GM12878 (cell line): Measurements from ENCODE around the gene MAPT. TPM values are rescaled to one million over a fixed set of nuclear protein-coding genes. Genes with fewer than 3 reads are reported as not detected.

ENCODE experiments used
- ATAC-seq: fragments of 200-7000 bp; cut with Tn5 transposase; 3 replicates; pipeline ENCODE4 v1.9.1; 2020; ENCODE audit warnings: mild to moderate bottlenecking, moderate library complexity
- BruUV-seq: library from RNA; stranded (reverse); fragments of 400-500 nt; replicated peaks from 2 replicates; lab custom pipeline; 2021; lab: Mats Ljungman, UMichigan
- CTCF ChIA-PET: fragments of 300-600 bp; sonication (Branson Sonifier 250); formaldehyde crosslinking; extraction: SDS; loops from one replicate; lab custom pipeline; 2021; ENCODE audit warnings: inconsistent platforms; lab: Yijun Ruan, JAX
- POLR2A ChIA-PET: fragments of 350-600 bp; formaldehyde crosslinking; extraction: SDS; loops from one replicate; lab custom pipeline; 2021; ENCODE audit warnings: inconsistent platforms; lab: Charles Lee
- RAD21 ChIA-PET: fragments of 300-600 bp; sonication (Branson Sonifier 250); formaldehyde crosslinking; loops from one replicate; lab custom pipeline; 2023; ENCODE audit warnings: antibody characterized with exemption; ENCODE audit not compliant: unreplicated experiment; lab: Charles Lee
- SMC1A ChIA-PET: fragments of 300-600 bp; sonication (Branson Sonifier 250); formaldehyde crosslinking; loops from one replicate; lab custom pipeline; 2023; ENCODE audit not compliant: unreplicated experiment, uncharacterized antibody; lab: Charles Lee
- DNase-seq: peaks from one replicate; pipeline ENCODE4 v3.0.0-alpha.2; 2011; ENCODE audit warnings: low read depth, low spot score
- FAIRE-seq: peaks from 3 replicates; lab custom pipeline; 2011; peaks lifted over from hg19 to GRCh38; lab: Jason Lieb, UNC
- H2AFZ ChIP-seq: 2 replicates; pipeline ENCODE4 v1.6.0; 2011; ENCODE audit warnings: low read depth, low read length, control low read depth; ENCODE audit not compliant: control insufficient read depth
- H3K27ac ChIP-seq: 2 replicates; pipeline ENCODE4 v1.5.1; 2011; ENCODE audit warnings: control low read depth; ENCODE audit not compliant: control insufficient read depth, insufficient read depth
- H3K27me3 ChIP-seq, 2 experiments: replicated peaks in 1 of 2; 2 replicates each; pipeline versions ENCODE4 v1.6.0 to v1.6.1; 2011; ENCODE audit warnings: low read length in 1 of 2; ENCODE audit not compliant: control insufficient read depth in 2 of 2, insufficient read depth in 2 of 2
- H3K36me3 ChIP-seq, 2 experiments: 2 replicates each; pipeline ENCODE4 v1.5.1; 2011; ENCODE audit warnings: low read length in 1 of 2; ENCODE audit not compliant: control insufficient read depth in 2 of 2, insufficient read depth in 2 of 2
- H3K4me1 ChIP-seq: 2 replicates; pipeline ENCODE4 v1.6.1; 2011; ENCODE audit warnings: mild to moderate bottlenecking, low read length, moderate library complexity, mixed read lengths; ENCODE audit not compliant: control insufficient read depth, insufficient read depth
- H3K4me2 ChIP-seq: 2 replicates; pipeline ENCODE4 v1.6.0; 2011; ENCODE audit warnings: control low read depth; ENCODE audit not compliant: control insufficient read depth, insufficient read depth
- H3K4me3 ChIP-seq: fragments of 200-600 bp; sonication (generic); 2 replicates; pipeline ENCODE4 v1.5.1; 2016
- H3K79me2 ChIP-seq: 2 replicates; pipeline ENCODE4 v1.6.0; 2011; ENCODE audit warnings: low read length; ENCODE audit not compliant: control insufficient read depth, insufficient read depth
- H3K9ac ChIP-seq: 2 replicates; pipeline ENCODE4 v1.8.0; 2011; ENCODE audit warnings: low read length, control low read depth, mixed read lengths; ENCODE audit not compliant: control insufficient read depth, insufficient read depth
- H3K9me3 ChIP-seq: replicated peaks from 3 replicates; pipeline ENCODE4 v1.5.1; 2011; ENCODE audit warnings: mild to moderate bottlenecking, low read length; ENCODE audit not compliant: control insufficient read depth, insufficient read depth
- H4K20me1 ChIP-seq: 2 replicates; pipeline ENCODE4 v1.6.0; 2011; ENCODE audit not compliant: control insufficient read depth, insufficient read depth
- BRCA1 ChIP-seq: IDR thresholded peaks from 2 replicates; pipeline ENCODE4 v1.6.1; 2011; ENCODE audit warnings: low read depth, low read length, improper control_type of control experiment
- EZH2 ChIP-seq: IDR thresholded peaks from 2 replicates; pipeline ENCODE4 v1.6.1; 2012; ENCODE audit warnings: low read depth, mild to moderate bottlenecking, control low read depth, inconsistent platforms, low read length, borderline replicate concordance; ENCODE audit not compliant: control insufficient read depth
- KLF5 ChIP-seq: fragments of 450-650 bp; IDR thresholded peaks from 2 replicates; pipeline ENCODE4 v1.6.1; 2014; ENCODE audit warnings: mild to moderate bottlenecking; ENCODE audit not compliant: partially characterized antibody
- MXI1 ChIP-seq: fragments of 150-350 bp; IDR thresholded peaks from 2 replicates; pipeline ENCODE4 v1.6.1; 2011; ENCODE audit warnings: low read depth, mild to moderate bottlenecking, inconsistent platforms, low read length, improper control_type of control experiment
- POU2F2 ChIP-seq: IDR thresholded peaks from 3 replicates; pipeline ENCODE4 v1.6.1; 2011; ENCODE audit warnings: low read depth, mild to moderate bottlenecking, low read length, borderline replicate concordance
- RB1 ChIP-seq: fragments of 450-650 bp; formaldehyde crosslinking; IDR thresholded peaks from 2 replicates; pipeline ENCODE4 v1.6.1; 2017; ENCODE audit warnings: mild to moderate bottlenecking, borderline replicate concordance
- RELA ChIP-seq: fragments of 450-650 bp; IDR thresholded peaks from 2 replicates; pipeline ENCODE4 v1.8.0; 2014; ENCODE audit warnings: borderline replicate concordance; ENCODE audit not compliant: partially characterized antibody
- ZNF217 ChIP-seq: fragments of 450-650 bp; IDR thresholded peaks from 2 replicates; pipeline ENCODE4 v1.6.1; 2017; ENCODE audit warnings: antibody characterized with exemption, mild to moderate bottlenecking
- ZZZ3 ChIP-seq: IDR thresholded peaks from 2 replicates; pipeline ENCODE4 v1.6.1; 2011; ENCODE audit warnings: low read depth; ENCODE audit not compliant: control insufficient read depth, insufficient read length
- WGBS: methylation state at CpG from one replicate; pipeline ENCODE4 v1.1.6; 2016; ENCODE audit warnings: low lambda C conversion rate; ENCODE audit not compliant: insufficient replicate concordance, insufficient coverage; ENCODE audit errors: missing lambda C conversion rate; 5-methylcytosine and 5-hydroxymethylcytosine counted together
- in situ Hi-C: fragments of 300-500 bp; cut with MboI; formaldehyde crosslinking; loops from 9 replicates; pipeline ENCODE4 v1.14.3; 2018; ENCODE audit warnings: mixed read lengths
- intact Hi-C: fragments of 100-400 bp; cut with micrococcal nuclease; formaldehyde crosslinking; loops from one replicate; pipeline ENCODE4 v1.14.2; 2022; ENCODE audit not compliant: unreplicated experiment
- polyA plus RNA-seq, 11 experiments: library from polyadenylated mRNA; depleted of rRNA in 4 of 11; unstranded in 6 of 11; stranded (reverse) in 5 of 11; fragments of >200 nt; fragmentation: Nextera tagmentation in 4 of 11; fragmentation: Illumina TruSeq in 1 of 11; extraction: Ambion mirVana in 4 of 11; extraction: Trizol in 1 of 11; gene quantifications; 1 replicate in 1 of 11; 2 replicates in 10 of 11; pipeline versions ENCODE4 v1.2.1 to v1.2.3, GENCODE V29; 2011 to 2016; ENCODE audit warnings: inconsistent platforms in 2 of 11, missing spikeins in 2 of 11, low read depth in 1 of 11
- total RNA-seq, 4 experiments: library from RNA; depleted of rRNA in 3 of 4; stranded (reverse); fragments of >200 nt in 3 of 4; fragmentation: Illumina TruSeq in 1 of 4; extraction: Trizol in 1 of 4; gene quantifications; 2 replicates each; pipeline versions ENCODE4 v1.2.1 to v1.2.3, GENCODE V29; 2013 to 2021
- TF ChIP-seq, protein P1 (sequence below): IDR thresholded peaks from 2 replicates; pipeline ENCODE4 v1.6.1; 2011; ENCODE audit warnings: mild to moderate bottlenecking, low read depth, low read length, moderate library complexity; ENCODE audit not compliant: insufficient replicate concordance
- TF ChIP-seq, protein P2 (sequence below): fragments of 450-650 bp; formaldehyde crosslinking; IDR thresholded peaks from 2 replicates; pipeline ENCODE4 v1.4.0; 2022; ENCODE audit warnings: mild to moderate bottlenecking, moderate library complexity

The MAPT gene
- total and polyA plus RNA-seq, 10 of the 15 experiments (the other 5 are each of a cell fraction or from before 2014, with no cell fraction given) = under 0.01 to 0.05 (median 0.03) TPM; not detected in 7

DNA sequence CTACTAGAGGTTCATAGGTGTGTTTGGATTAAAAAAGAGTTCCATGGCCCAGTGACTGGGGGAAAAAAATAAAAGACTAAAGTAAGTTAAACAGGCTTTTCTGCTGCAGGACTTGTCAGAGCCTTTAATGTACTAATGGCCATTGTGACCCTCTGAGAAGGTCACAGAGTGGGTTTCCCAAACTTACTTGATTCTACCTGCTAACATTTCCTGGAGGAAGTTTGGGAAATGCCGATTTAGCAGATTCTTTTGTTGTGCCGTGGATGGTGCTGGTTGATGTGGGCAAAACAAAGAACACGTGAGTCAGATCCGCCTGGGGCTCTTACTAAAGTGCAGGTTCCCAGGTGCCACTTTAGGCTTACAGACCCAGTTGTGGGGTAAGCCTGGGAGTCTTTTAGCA is 91.1 kb downstream of the MAPT start:
- intact Hi-C loops (no loop called here), in situ Hi-C loops (no loop called here)
- no peaks in the 10 kb centered on the region for H3K79me2 ChIP-seq
- BruUV-seq = no TSS peak
- ChIA-PET POLR2A (no interaction called here), RAD21 (no interaction called here), CTCF (no interaction called here), SMC1A (no interaction called here)
- H3K36me3 ChIP-seq = no peaks in the 10 kb centered on the region
- no peaks in the 10 kb centered on the region for H3K4me1 ChIP-seq
- H4K20me1 ChIP-seq = no peaks in the 10 kb centered on the region
- H3K9me3 ChIP-seq = no peaks in the 10 kb centered on the region
- no peak overlapping the region for H2AFZ ChIP-seq
- H3K4me3 ChIP-seq = no peak overlapping the region
- DNase-seq = no peak
- no peak for ATAC-seq
- no peak overlapping the region for H3K27ac ChIP-seq
- H3K9ac ChIP-seq = no peak overlapping the region
- H3K27me3 ChIP-seq = no peaks in the 10 kb centered on the region; a peak in 1 of 4 replicates
- TF ChIP-seq BRCA1 (no peak), MXI1 (no peak), KLF5 (no peak), RB1 (no peak), ZNF217 (no peak)
- TF ChIP-seq, protein P1, sequence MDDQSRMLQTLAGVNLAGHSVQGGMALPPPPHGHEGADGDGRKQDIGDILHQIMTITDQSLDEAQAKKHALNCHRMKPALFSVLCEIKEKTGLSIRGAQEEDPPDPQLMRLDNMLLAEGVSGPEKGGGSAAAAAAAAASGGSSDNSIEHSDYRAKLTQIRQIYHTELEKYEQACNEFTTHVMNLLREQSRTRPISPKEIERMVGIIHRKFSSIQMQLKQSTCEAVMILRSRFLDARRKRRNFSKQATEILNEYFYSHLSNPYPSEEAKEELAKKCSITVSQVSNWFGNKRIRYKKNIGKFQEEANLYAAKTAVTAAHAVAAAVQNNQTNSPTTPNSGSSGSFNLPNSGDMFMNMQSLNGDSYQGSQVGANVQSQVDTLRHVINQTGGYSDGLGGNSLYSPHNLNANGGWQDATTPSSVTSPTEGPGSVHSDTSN = no peak
- FAIRE-seq = no peak
- WGBS = 18% methylated on average over 4 of the region's 4 CpGs
- H3K4me2 ChIP-seq = no peak overlapping the region

DNA sequence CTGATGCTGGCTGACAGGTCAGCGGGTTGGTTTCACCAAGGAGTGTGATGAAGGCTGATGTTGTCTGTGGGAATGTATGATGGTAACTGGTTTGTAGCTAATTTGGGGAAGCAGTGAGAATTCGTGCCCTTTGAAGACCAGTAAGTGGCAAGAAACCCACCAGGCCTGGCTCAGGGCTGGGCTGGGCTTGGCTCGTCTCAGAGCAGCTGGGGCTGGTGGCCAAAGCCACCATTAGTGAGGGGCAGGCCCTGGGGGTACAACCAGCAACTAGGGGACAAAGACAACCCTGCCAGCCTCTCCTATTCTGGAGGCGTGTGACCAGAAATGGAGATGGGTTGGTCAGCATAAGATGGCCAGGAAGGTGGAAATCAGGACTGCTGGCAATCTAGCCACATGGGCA is 91.7 kb downstream of the MAPT start:
- no peaks in the 10 kb centered on the region for H3K79me2 ChIP-seq
- no peak overlapping the region for H3K9ac ChIP-seq
- H4K20me1 ChIP-seq = no peaks in the 10 kb centered on the region
- RAD21 ChIA-PET = no interaction called here
- intact Hi-C loops = no loop called here
- no peaks in the 10 kb centered on the region for H3K36me3 ChIP-seq
- H2AFZ ChIP-seq = no peak overlapping the region
- FAIRE-seq = no peak
- BruUV-seq = no TSS peak
- no peaks in the 10 kb centered on the region; a peak in 1 of 4 replicates for H3K27me3 ChIP-seq
- H3K4me2 ChIP-seq = no peak overlapping the region
- no peak for ATAC-seq
- H3K4me3 ChIP-seq = no peak overlapping the region
- no peak for DNase-seq
- WGBS = 28% methylated on average over 4 of the region's 4 CpGs
- CTCF ChIA-PET = no interaction called here
- no peaks in the 10 kb centered on the region for H3K9me3 ChIP-seq
- in situ Hi-C loops = no loop called here
- POLR2A ChIA-PET = no interaction called here
- H3K27ac ChIP-seq = no peak overlapping the region
- H3K4me1 ChIP-seq = no peaks in the 10 kb centered on the region
- SMC1A ChIA-PET = no interaction called here
- TF ChIP-seq POU2F2 = no peak
- TF ChIP-seq ZZZ3 = no peak
- TF ChIP-seq, protein P2, sequence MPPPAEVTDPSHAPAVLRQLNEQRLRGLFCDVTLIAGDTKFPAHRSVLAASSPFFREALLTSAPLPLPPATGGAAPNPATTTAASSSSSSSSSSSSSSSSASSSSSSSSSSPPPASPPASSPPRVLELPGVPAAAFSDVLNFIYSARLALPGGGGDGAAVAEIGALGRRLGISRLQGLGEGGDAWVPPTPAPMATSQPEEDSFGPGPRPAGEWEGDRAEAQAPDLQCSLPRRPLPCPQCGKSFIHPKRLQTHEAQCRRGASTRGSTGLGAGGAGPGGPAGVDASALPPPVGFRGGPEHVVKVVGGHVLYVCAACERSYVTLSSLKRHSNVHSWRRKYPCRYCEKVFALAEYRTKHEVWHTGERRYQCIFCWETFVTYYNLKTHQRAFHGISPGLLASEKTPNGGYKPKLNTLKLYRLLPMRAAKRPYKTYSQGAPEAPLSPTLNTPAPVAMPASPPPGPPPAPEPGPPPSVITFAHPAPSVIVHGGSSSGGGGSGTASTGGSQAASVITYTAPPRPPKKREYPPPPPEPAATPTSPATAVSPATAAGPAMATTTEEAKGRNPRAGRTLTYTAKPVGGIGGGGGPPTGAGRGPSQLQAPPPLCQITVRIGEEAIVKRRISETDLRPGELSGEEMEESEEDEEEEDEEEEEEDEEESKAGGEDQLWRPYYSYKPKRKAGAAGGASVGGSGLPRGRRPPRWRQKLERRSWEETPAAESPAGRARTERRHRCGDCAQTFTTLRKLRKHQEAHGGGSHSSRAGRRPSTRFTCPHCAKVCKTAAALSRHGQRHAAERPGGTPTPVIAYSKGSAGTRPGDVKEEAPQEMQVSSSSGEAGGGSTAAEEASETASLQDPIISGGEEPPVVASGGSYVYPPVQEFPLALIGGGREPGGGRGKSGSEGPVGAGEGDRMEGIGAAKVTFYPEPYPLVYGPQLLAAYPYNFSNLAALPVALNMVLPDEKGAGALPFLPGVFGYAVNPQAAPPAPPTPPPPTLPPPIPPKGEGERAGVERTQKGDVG (CRISPR knock-in tag) = no peak
- TF ChIP-seq RELA = no peak
- TF ChIP-seq EZH2 = no peak
